ENCODE results near the gene METTL4. TPM values are rescaled to one million over a fixed set of nuclear protein-coding genes. Genes with fewer than 3 reads are reported as not detected.

The METTL4 gene
- total RNA-seq, 3 donors from 2014 or later (not counting 1 experiment from before 2014, with no cell fraction given), result 9.1 to 11.3 (median 10.6) TPM

DNA sequence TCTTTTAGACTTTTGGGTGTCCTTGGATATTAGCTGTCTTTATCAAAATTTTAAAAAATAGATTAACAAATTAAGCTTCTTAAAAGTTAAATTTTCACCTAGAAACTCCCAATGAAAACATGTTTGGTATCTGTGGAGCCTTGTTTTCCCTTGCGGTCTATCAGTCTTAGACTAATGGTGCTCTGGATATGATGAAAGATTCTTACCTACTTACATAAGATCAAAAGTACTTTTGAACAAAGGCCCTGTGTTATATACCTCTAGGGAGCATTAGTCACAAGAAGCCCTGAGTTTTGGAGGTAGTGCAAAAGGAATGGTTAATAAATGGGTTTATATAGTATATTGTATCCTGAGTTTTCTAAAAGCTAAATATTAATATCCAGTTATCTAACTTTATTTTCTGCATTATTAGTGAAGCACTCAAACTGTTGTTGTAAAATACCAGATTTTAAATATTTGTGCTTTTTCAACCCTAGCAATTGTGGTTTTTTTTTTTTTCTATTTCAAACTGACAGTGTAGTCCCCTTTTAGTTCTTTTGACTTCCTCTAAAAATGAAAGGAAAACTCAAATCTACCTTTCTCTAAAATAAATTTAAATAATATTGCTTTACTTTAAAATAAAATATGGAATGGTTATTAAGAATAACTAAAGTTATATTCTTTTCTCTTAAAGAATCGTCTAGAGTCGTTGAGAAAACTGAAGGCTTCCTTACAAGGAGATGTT lies 18.2 kb upstream of the METTL4 start:
- peaks cover 16 to 24% of the 10 kb centered on the region in 2 donors for H3K4me1 Mint-ChIP-seq
- no peaks in the 10 kb centered on the region for H3K9me3 Mint-ChIP-seq
- WGBS (ENCODE audit: insufficient coverage), result 69% methylated on average over 2 of the region's 3 CpGs
- no peaks in the 10 kb centered on the region for H3K36me3 Mint-ChIP-seq
- peak overlapping the region; percentile 87 for H3K4me3 Mint-ChIP-seq
- no peaks in the 10 kb centered on the region for H3K9me3 ChIP-seq (ENCODE audit: control insufficient read depth, insufficient read depth, low read length)
- H3K4me3 ChIP-seq (ENCODE audit: low read length), result peak overlapping the region; percentile 26
- peaks cover 3% of the 10 kb centered on the region for H3K4me1 ChIP-seq (ENCODE audit: control insufficient read depth, insufficient read depth, low read length)
- peak overlapping the region; percentile 88 for H3K27ac ChIP-seq (ENCODE audit: low read length)
- no peaks in the 10 kb centered on the region for H3K36me3 ChIP-seq (ENCODE audit: control insufficient read depth, insufficient read depth, low read length)
- H3K27me3 Mint-ChIP-seq (ENCODE audit: low read depth in 2 of 2), result no peaks in the 10 kb centered on the region
- TF ChIP-seq, protein P1, sequence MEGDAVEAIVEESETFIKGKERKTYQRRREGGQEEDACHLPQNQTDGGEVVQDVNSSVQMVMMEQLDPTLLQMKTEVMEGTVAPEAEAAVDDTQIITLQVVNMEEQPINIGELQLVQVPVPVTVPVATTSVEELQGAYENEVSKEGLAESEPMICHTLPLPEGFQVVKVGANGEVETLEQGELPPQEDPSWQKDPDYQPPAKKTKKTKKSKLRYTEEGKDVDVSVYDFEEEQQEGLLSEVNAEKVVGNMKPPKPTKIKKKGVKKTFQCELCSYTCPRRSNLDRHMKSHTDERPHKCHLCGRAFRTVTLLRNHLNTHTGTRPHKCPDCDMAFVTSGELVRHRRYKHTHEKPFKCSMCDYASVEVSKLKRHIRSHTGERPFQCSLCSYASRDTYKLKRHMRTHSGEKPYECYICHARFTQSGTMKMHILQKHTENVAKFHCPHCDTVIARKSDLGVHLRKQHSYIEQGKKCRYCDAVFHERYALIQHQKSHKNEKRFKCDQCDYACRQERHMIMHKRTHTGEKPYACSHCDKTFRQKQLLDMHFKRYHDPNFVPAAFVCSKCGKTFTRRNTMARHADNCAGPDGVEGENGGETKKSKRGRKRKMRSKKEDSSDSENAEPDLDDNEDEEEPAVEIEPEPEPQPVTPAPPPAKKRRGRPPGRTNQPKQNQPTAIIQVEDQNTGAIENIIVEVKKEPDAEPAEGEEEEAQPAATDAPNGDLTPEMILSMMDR (IDR thresholded peaks at IDR 0.05), result no peak
- ATAC-seq, result peak in 2 of 3 donors; percentile 40 to 47
- peak overlapping the region; percentile 86 to 94 for H3K27ac Mint-ChIP-seq
- peak in 1 of 2 donors; percentile 53 for DNase-seq
- intact Hi-C loops (cut with micrococcal nuclease), result no loop called here
- H3K27me3 ChIP-seq (ENCODE audit: control insufficient read depth, insufficient read depth, low read length), result no peaks in the 10 kb centered on the region

DNA sequence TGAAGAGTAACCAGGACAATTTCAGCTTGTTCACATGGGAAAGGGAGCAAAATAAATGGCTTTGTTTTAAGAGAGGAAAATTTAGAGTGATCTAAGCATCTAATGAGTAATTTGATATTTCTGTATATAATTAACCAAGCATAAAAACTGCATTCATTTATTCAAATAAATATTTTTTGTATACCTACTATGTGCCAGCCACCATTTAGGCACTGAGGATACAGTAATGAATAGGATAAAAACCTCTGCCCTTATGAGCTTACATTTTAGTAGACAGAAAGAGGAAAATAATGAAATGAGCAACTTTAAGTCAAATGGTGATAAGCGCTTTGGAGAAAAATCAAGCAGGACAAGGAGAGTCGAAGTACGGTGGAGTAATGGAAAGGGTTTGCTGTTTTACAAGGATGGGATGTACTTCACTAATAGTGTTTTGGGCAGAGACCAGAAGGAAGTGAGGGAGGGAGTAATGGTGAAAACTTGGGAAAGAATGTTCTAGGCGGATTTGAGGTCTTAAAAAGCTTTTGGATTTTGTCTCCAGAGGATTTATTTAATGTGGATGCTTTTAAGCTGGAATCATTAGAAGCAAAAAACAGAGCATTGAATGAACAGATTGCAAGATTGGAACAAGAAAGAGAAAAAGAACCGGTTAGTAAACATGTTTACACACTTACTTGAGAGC lies 17.5 kb upstream of the METTL4 start:
- ATAC-seq (no peak), DNase-seq (no peak)
- Mint-ChIP-seq H3K36me3 (no peaks in the 10 kb centered on the region), H3K9me3 (no peaks in the 10 kb centered on the region), H3K27ac (peak overlapping the region; percentile 86 to 94), H3K27me3 (ENCODE audit: low read depth in 2 of 2) (no peaks in the 10 kb centered on the region), H3K4me1 (peaks cover 12 to 20% of the 10 kb centered on the region in 2 donors), H3K4me3 (peak overlapping the region; percentile 36)
- Histone ChIP-seq H3K27me3 (ENCODE audit: control insufficient read depth, insufficient read depth, low read length) (no peaks in the 10 kb centered on the region), H3K27ac (ENCODE audit: low read length) (peak overlapping the region; percentile 4), H3K4me1 (ENCODE audit: control insufficient read depth, insufficient read depth, low read length) (peaks cover 3% of the 10 kb centered on the region), H3K9me3 (ENCODE audit: control insufficient read depth, insufficient read depth, low read length) (no peaks in the 10 kb centered on the region), H3K4me3 (ENCODE audit: low read length) (no peak overlapping the region), H3K36me3 (ENCODE audit: control insufficient read depth, insufficient read depth, low read length) (no peaks in the 10 kb centered on the region)
- 98% methylated on average over 5 of the region's 5 CpGs for WGBS (ENCODE audit: insufficient coverage)
- intact Hi-C loops (cut with micrococcal nuclease), result no loop called here
- TF ChIP-seq, protein P1 (IDR thresholded peaks at IDR 0.05), result no peak

DNA sequence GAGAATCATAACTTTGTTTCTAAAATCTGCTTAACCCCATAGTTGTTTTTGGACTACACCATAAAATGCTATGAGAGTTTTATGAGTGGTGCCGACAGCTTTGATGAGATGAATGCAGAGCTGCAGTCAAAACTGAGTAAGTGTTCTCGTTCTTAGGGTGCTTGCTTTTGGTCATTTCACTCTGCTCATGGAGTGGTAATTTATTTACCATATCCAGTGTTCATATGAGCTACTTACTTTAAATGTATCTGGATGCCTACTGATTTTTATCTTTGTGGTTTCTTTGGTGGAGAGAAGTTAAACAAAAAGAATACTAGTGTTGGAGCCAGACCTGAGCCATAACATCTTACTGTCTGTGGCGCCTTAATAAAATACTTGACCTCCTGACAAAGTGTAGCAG lies 16.5 kb upstream of the METTL4 start:
- H3K4me3 Mint-ChIP-seq, result no peak overlapping the region
- TF ChIP-seq, protein P1 (IDR thresholded peaks at IDR 0.05), result no peak
- no peak for DNase-seq
- Histone ChIP-seq H3K9me3 (ENCODE audit: control insufficient read depth, insufficient read depth, low read length) (no peaks in the 10 kb centered on the region), H3K27me3 (ENCODE audit: control insufficient read depth, insufficient read depth, low read length) (no peaks in the 10 kb centered on the region), H3K27ac (ENCODE audit: low read length) (no peak overlapping the region), H3K4me3 (ENCODE audit: low read length) (no peak overlapping the region), H3K4me1 (ENCODE audit: control insufficient read depth, insufficient read depth, low read length) (peaks cover 3% of the 10 kb centered on the region), H3K36me3 (ENCODE audit: control insufficient read depth, insufficient read depth, low read length) (no peaks in the 10 kb centered on the region)
- H3K4me1 Mint-ChIP-seq, result peaks cover 12 to 20% of the 10 kb centered on the region in 2 donors
- H3K27ac Mint-ChIP-seq, result peak overlapping the region in 1 of 2 donors; percentile 94
- intact Hi-C loops (cut with micrococcal nuclease), result no loop called here
- no peaks in the 10 kb centered on the region for H3K9me3 Mint-ChIP-seq
- H3K36me3 Mint-ChIP-seq, result no peaks in the 10 kb centered on the region
- ATAC-seq, result no peak
- 92% methylated on average over 3 of the region's 3 CpGs for WGBS (ENCODE audit: insufficient coverage)
- no peaks in the 10 kb centered on the region for H3K27me3 Mint-ChIP-seq (ENCODE audit: low read depth in 2 of 2)

Measured in natural killer cell (primary cell).